Measurements from ENCODE around the gene TOMM40L. TPM values are rescaled to one million over a fixed set of nuclear protein-coding genes. Genes with fewer than 3 reads are reported as not detected.

Gene TOMM40L
- total RNA-seq, 4 donors from 2014 or later: 2.6 to 13.2 (median 7.3) TPM

GRCh38 chr1:161193561-161194235 is 32.2 kb upstream of the TOMM40L start:
- H3K27ac ChIP-seq: peak overlapping the region in 1 of 2 donors; percentile 43
- H3K4me1 ChIP-seq: peaks cover 6 to 9% of the 10 kb centered on the region in 2 donors
- DNase-seq: no peak
- H3K27me3 ChIP-seq: no peaks in the 10 kb centered on the region
- TF ChIP-seq POLR2A (IDR thresholded peaks at IDR 0.05): no peak
- TF ChIP-seq, protein P1, sequence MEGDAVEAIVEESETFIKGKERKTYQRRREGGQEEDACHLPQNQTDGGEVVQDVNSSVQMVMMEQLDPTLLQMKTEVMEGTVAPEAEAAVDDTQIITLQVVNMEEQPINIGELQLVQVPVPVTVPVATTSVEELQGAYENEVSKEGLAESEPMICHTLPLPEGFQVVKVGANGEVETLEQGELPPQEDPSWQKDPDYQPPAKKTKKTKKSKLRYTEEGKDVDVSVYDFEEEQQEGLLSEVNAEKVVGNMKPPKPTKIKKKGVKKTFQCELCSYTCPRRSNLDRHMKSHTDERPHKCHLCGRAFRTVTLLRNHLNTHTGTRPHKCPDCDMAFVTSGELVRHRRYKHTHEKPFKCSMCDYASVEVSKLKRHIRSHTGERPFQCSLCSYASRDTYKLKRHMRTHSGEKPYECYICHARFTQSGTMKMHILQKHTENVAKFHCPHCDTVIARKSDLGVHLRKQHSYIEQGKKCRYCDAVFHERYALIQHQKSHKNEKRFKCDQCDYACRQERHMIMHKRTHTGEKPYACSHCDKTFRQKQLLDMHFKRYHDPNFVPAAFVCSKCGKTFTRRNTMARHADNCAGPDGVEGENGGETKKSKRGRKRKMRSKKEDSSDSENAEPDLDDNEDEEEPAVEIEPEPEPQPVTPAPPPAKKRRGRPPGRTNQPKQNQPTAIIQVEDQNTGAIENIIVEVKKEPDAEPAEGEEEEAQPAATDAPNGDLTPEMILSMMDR (IDR thresholded peaks at IDR 0.05): peak in 2 of 4 experiments; percentile 13 to 39
- H3K9me3 ChIP-seq: no peaks in the 10 kb centered on the region
- intact Hi-C loops (cut with DNase I; ENCODE audit: low total_unique reads): no loop called here
- H3K4me3 ChIP-seq: no peak overlapping the region
- H3K36me3 ChIP-seq: no peaks in the 10 kb centered on the region

DNA sequence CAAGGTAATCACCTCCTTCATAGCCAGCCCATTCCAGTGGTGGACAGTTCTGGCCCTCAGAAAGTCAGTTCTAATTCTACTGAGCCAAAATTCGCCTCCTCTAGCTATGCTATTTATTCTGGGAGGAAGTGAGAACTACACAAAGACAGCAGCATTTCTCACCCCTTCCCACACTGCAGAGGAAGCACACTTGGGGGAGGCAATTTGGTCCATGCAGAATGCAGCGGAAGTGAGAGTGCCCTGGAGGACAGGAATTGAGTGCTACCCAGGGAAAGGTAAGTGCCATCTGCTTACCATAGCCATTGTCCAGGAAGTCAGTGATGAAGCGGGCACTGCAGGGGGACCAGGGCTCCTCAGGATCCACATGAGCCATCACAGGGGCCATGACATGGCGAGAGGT is 30.7 kb upstream of the TOMM40L start:
- DNase-seq: no peak
- H3K4me3 ChIP-seq: no peak overlapping the region
- no peak overlapping the region for H3K27ac ChIP-seq
- H3K27me3 ChIP-seq: no peaks in the 10 kb centered on the region
- no peaks in the 10 kb centered on the region for H3K9me3 ChIP-seq
- no peak for TF ChIP-seq POLR2A (IDR thresholded peaks at IDR 0.05)
- TF ChIP-seq, protein P1 (IDR thresholded peaks at IDR 0.05): no peak
- intact Hi-C loops (cut with DNase I; ENCODE audit: low total_unique reads): no loop called here
- H3K36me3 ChIP-seq: no peaks in the 10 kb centered on the region
- peaks cover 11 to 19% of the 10 kb centered on the region in 2 donors for H3K4me1 ChIP-seq

DNA sequence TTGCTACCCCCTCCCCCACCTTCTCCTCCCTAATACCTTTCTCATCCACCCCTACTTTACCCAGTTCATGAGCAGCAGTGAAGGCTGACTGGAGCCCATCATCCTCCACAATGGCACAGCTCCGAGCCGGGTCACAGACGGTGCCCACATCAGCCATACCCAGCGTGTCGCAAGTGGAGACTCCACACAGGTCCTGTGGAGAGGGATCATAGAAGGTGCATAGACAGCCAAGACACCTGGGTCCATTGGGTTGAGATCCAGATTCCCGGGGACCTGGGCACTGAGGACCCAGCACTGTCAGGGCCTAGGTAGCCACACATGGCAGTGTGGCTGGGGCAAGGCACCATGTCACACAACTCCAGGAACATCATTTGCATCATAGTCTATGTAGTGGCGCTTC is 29.7 kb upstream of the TOMM40L start:
- Histone ChIP-seq H3K27ac (peak overlapping the region; percentile 98 to 99), H3K4me3 (peak overlapping the region in 1 of 2 donors; percentile 40), H3K4me1 (peaks cover 17 to 29% of the 10 kb centered on the region in 2 donors), H3K9me3 (no peaks in the 10 kb centered on the region), H3K27me3 (no peaks in the 10 kb centered on the region), H3K36me3 (no peaks in the 10 kb centered on the region)
- intact Hi-C loops (cut with DNase I; ENCODE audit: low total_unique reads): no loop called here
- TF ChIP-seq, protein P1 (IDR thresholded peaks at IDR 0.05): no peak
- no peak for TF ChIP-seq POLR2A (IDR thresholded peaks at IDR 0.05)
- DNase-seq: no peak

GRCh38 chr1:161196521-161197451 is 29.1 kb upstream of the TOMM40L start:
- H3K27ac ChIP-seq: peak overlapping the region; percentile 98 to 99
- TF ChIP-seq, protein P1 (IDR thresholded peaks at IDR 0.05): no peak
- TF ChIP-seq POLR2A (IDR thresholded peaks at IDR 0.05): peak; percentile 14 to 30
- H3K4me3 ChIP-seq: peak overlapping the region; percentile 18 to 40
- H3K9me3 ChIP-seq: no peaks in the 10 kb centered on the region
- H3K36me3 ChIP-seq: no peaks in the 10 kb centered on the region
- peak; percentile 68 to 73 for DNase-seq
- no peaks in the 10 kb centered on the region for H3K27me3 ChIP-seq
- intact Hi-C loops (cut with DNase I; ENCODE audit: low total_unique reads): no loop called here
- peaks cover 17 to 31% of the 10 kb centered on the region in 2 donors for H3K4me1 ChIP-seq

Measured in uterus (tissue), 4 donors.